ENCODE results near the gene FBXL19.
"Not testable (repeated sequence)": the region's sequence is repeated elsewhere in the genome, so short reads cannot be mapped to it uniquely, and the experiment has no call there.

Gene FBXL19

GRCh38 chr16:30923554-30924075 lies at the start of gene FBXL19:
FBXL19 (plus strand) TSS chr16:30923572; CDS start chr16:30925755, 2,183 bp downstream.
- DNase-seq, result peak in 3 of 56 donors; percentile 48 to 52 (median 48)

GRCh38 chr16:30874244-30874820 lies 49.0 kb upstream of the FBXL19 start:
- DNase-seq, result peak in 2 of 56 donors; percentile 18 to 36

GRCh38 chr16:30874821-30875717 lies 48.3 kb upstream of the FBXL19 start:
- DNase-seq, result peak in 55 of 56 donors; percentile 48 to 95 (median 83)

DNA sequence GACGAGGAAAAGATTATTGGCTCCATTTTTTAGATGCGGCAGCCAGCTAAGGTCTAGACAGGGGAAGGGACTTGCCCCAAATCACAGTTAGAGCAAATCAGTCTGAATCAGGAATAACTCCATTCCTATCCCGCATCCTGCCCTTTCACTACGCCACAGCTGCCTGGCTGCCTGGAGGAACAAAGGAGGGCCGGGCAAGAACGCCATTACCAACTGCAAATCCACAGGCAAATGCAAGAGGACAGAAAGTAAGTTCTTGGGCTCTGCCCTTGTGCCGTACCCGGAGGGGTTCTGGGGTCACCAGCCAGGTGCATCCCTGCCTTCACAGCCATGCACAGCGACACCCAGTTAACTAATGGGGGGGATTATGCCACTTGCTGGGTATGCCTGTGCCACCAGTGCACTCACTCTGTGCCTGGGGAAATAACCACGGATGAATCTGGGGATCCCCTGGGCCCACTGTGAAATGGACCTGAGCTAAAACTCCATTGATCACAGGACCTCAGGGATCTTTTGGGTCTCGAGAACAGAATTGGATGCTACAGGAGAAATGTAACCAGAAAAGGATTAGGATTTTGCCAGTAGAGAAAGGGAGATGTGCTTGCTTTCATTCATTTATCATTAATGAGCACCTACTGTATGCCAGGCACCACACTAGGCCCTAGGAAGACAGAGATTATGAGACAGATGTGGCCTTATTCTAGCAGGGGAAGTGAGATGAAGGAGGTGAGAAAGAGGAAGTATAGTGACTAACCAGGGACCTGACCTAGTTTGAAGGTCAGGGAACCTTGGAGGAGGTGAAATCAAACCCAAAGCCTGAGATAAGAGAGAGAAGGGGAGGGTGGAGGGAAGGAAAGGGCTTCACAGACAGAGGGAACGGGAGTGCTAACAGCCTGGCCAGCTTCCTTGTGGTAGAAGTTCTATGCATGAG lies 47.2 kb upstream of the FBXL19 start:
- peak in 16 of 56 donors; percentile 8 to 43 (median 23) for DNase-seq

DNA sequence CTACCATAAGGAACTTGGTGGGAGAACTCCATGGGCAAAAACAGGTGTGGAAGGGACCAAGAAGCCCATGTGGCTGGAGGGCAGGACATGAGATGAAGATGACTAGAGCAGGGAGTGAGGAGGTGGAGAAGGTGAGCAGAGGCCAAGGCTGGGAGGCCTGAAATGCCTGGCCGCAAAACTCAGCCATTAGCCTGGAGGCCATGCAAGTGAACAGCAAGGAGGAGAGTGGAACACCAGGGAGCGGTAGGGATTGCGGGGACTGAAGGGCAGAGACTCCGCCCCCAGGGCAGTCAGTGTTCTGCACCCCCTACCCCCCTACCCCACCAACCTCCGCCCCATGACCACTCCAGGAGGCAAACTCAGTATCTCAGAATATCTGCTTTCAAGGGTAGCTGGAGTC lies 46.5 kb upstream of the FBXL19 start:
- DNase-seq, result no peak

- no peak for DNase-seq
Measured at GRCh38 chr16:30882429-30883310, 40.7 kb upstream of the FBXL19 start.

- DNase-seq, result no peak
Measured at GRCh38 chr16:30884760-30885159, 38.6 kb upstream of the FBXL19 start.

DNA sequence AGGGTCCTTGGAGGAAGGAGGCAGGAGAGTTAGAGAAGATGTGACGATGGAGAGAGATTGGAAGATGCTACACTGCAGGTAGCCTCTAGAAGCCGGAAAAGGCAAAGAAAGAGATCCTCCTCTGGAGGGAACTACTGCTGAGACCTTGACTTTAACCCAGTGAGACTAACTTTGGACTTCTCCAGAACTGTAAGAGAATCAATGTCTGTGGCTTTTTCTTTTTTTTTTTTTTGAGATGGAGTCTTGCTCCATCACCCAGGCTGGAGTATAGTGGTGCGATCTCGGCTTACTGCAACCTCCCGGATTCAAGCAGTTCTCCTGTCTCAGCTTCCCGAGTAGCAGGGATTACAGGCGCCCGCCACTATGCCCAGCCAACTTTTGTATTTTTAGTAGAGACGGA lies 38.2 kb upstream of the FBXL19 start:
- DNase-seq, result no peak

- no peak for DNase-seq
Measured at GRCh38 chr16:30886145-30886544, 37.2 kb upstream of the FBXL19 start.

DNA sequence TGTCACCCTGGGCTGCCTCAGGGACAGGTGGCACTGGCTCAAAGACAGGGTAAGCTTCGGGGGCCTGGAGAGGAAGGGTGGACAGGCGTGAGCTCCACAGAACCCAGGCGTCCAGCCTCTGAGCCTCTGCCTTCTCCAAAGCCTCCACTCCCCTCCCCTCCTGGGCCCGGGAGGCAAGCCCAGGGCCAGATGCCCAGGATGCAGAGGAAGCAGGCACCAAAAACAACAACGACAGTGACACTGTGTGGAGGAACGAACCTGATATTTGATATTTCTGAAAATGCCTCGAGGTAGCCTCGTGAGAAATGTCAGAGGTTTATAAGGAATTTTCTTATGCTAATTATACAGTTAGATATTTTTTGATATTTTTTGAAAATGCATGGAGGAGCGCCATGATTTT lies 35.4 kb upstream of the FBXL19 start:
- DNase-seq, result no peak

DNA sequence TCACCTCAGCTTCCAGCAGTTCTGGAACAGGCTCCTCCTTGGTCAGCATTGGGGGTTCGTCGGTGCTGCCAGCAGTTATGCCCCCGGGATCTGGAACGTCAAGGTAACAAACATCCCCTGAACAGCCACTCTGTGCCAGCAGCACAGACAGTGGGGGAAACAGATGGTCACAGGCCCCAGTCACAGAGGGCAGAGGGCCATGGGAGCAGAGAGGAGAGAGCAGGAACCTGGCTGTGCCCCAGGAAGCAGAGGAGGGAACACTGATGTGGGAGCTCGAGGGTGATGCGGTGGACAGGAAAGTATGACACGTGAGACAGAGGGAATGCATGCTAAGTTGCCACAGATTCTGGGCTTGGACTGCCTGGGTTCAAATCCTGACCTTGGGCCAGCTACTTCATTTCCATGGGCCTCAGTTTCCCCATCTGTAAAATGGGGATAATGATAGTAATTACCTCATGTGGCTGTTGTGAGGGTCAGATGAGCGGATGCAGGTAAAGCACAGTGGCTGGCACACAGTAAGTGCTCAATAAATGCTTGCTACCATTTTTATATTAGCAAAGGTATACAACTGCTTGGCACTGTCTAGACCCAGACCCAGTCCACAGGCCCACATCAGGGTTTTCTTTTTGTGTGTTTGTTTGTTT lies 34.4 kb upstream of the FBXL19 start:
- no peak for DNase-seq

GRCh38 chr16:30889721-30890120 lies 33.7 kb upstream of the FBXL19 start:
- no peak for DNase-seq

- DNase-seq, result not testable (repeated sequence)
Measured at GRCh38 chr16:30891043-30891823, 32.1 kb upstream of the FBXL19 start.

- peak in 1 of 56 donors; percentile 36 for DNase-seq
Measured at GRCh38 chr16:30892670-30893416, 30.5 kb upstream of the FBXL19 start.

GRCh38 chr16:30893417-30893743 lies 30.0 kb upstream of the FBXL19 start:
- peak in 2 of 56 donors; percentile 8 to 46 for DNase-seq

GRCh38 chr16:30893744-30894539 lies 29.4 kb upstream of the FBXL19 start, which contains the start of gene BCL7C:
BCL7C (minus strand) TSS chr16:30894077; CDS start chr16:30893944, 133 bp downstream.
- DNase-seq, result peak in 54 of 56 donors; percentile 28 to 91 (median 76)

All from nucleus accumbens (tissue), 56 donors.